C4-2B (cell line): ENCODE measurements around the gene CPHXL.

Source experiments
- H3K27ac ChIP-seq: fragments of 450-650 bp; 2 replicates; pipeline ENCODE4 v1.5.1; 2017
- CTCF ChIP-seq: fragments of 450-650 bp; conservative IDR thresholded peaks from 2 replicates; pipeline ENCODE4 v1.5.1; 2017; ENCODE audit warnings: mild to moderate bottlenecking
- ZFX ChIP-seq: fragments of 450-650 bp; IDR thresholded peaks from 2 replicates; pipeline ENCODE4 v1.6.1; 2017

The CPHXL gene

GRCh38 chr16:75760018-75760519 lies 33.8 kb upstream of the CPHXL start:
- no peak overlapping the region for H3K27ac ChIP-seq
- no peak for TF ChIP-seq ZFX
- no peak for TF ChIP-seq CTCF

- TF ChIP-seq ZFX (no peak), CTCF (no peak)
- no peak overlapping the region for H3K27ac ChIP-seq
These were observed 31.9 kb upstream of the CPHXL start for GRCh38 chr16:75758215-75758614.

- TF ChIP-seq ZFX: no peak
- TF ChIP-seq CTCF: no peak
- no peak overlapping the region for H3K27ac ChIP-seq
These were observed 27.9 kb upstream of the CPHXL start for GRCh38 chr16:75754141-75754540.

- H3K27ac ChIP-seq: no peak overlapping the region
- TF ChIP-seq ZFX (no peak), CTCF (no peak)
These were observed 24.2 kb upstream of the CPHXL start for GRCh38 chr16:75750528-75750927.

GRCh38 chr16:75746359-75746758 lies 20.1 kb upstream of the CPHXL start:
- H3K27ac ChIP-seq: no peak overlapping the region
- no peak for TF ChIP-seq ZFX
- TF ChIP-seq CTCF: no peak

- H3K27ac ChIP-seq: no peak overlapping the region
- TF ChIP-seq ZFX (no peak), CTCF (no peak)
These were observed 19.5 kb upstream of the CPHXL start for GRCh38 chr16:75745823-75746222.

GRCh38 chr16:75745242-75745641 lies 19.0 kb upstream of the CPHXL start:
- TF ChIP-seq CTCF: no peak
- TF ChIP-seq ZFX: no peak
- no peak overlapping the region for H3K27ac ChIP-seq
